ENCODE data around the gene C11orf91. TPM values are rescaled to one million over a fixed set of nuclear protein-coding genes. Genes with fewer than 3 reads are reported as not detected.

C11orf91 gene, protein sequence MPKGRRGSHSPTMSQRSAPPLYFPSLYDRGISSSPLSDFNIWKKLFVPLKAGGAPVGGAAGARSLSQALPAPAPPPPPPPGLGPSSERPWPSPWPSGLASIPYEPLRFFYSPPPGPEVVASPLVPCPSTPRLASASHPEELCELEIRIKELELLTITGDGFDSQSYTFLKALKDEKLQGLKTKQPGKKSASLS
- not detected for total RNA-seq

DNA sequence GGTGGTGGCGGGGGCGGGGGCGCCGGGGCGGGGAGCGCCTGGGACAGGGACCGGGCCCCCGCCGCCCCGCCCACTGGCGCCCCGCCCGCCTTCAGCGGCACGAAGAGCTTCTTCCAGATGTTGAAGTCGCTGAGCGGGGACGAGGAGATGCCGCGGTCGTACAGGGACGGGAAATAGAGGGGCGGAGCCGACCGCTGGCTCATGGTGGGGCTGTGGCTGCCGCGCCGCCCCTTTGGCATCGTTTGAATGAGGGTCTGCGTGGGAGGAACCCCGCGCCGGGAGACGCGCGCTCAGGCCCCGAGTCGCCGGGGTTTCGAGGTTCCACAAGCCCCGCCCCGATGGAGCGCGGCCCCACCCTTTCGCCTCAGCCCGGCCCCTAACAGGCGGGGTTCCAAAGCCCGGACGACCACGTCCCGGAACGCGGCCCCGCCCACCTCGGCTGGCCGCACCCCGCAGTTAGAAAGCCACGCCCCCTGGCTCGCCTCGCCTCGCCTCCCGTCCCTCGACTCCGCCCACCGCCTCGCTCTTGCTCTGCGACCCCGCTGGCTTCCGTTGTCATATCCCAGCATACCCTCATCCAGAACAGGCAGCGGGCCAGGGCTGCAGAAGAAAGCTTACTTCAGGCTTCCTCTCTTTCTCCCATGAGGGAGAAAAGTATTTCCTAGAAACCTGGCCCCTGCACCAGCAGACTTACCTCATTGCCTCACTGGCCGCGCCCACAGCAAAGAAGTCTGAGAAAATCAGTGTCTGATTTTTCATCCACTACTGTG is at the start of gene C11orf91:
Gene C11orf91 (minus strand): TSS at position 325 of the 770 bp plus-strand sequence. CDS start 86 bp downstream, at position 239.
- H3K27ac ChIP-seq, result peak within 1 kb of the TSS; percentile 16 to 79 (median 75)
- 0% methylated on average over 1 of the region's 72 CpGs; no CpG with 5 or more reads in 1 of the 2 donors for WGBS, 2 donors (ENCODE audit: low coverage in 1 of 2)
- TF ChIP-seq POLR2A (IDR thresholded peaks at IDR 0.05) (peak in 1 of 2 donors; percentile 16), EP300 (IDR thresholded peaks at IDR 0.05) (no peak), POLR2AphosphoS5 (IDR thresholded peaks at IDR 0.05) (peak; percentile 84), CTCF (IDR thresholded peaks at IDR 0.05) (no peak)
- peak within 1 kb of the TSS; percentile 55 to 57 for H3K4me3 ChIP-seq
- no peaks in the 10 kb centered on the region for H3K27me3 ChIP-seq
- ATAC-seq, result peak; percentile 89
- H3K36me3 ChIP-seq, result peaks cover 0 to 11% of the 10 kb centered on the region in 2 donors
- H3K4me1 ChIP-seq, result peaks cover 0 to 51% (median 8%) of the 10 kb centered on the region in 3 donors
- no peaks in the 10 kb centered on the region for H3K9me3 ChIP-seq

DNA sequence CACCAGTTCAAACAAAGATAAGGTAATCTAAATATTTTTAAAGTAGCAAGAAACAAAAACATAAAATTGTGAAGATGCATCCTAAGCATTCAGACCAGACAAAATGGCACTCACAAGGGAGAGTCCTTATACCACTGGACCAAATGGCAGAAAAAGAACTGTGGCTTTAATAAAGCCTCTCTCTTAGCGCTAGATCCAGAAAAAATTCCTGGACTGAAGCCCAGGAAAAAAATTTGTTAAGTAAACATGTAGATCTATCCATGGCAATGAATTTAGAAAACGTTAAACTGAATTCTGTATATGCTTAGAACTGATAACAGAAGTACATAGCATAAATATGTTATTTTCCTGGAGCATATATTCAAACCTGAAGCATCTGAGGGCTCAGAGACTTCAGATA is 47.4 kb upstream of the C11orf91 start:
- no peaks in the 10 kb centered on the region for H3K27me3 ChIP-seq
- ATAC-seq, result no peak
- peak overlapping the region in 2 of 4 donors; percentile 2 to 35 for H3K27ac ChIP-seq
- no peak overlapping the region for H3K4me3 ChIP-seq
- H3K4me1 ChIP-seq, result peaks cover 0 to 31% (median 4%) of the 10 kb centered on the region in 3 donors
- peaks cover 0 to 67% of the 10 kb centered on the region in 2 donors for H3K36me3 ChIP-seq
- 3 to 18% methylated on average over 2 of the region's 2 CpGs for WGBS, 2 donors (ENCODE audit: low coverage in 1 of 2)
- H3K9me3 ChIP-seq, result no peaks in the 10 kb centered on the region
- no peak for TF ChIP-seq POLR2A (IDR thresholded peaks at IDR 0.05)
- no peak for TF ChIP-seq POLR2AphosphoS5 (IDR thresholded peaks at IDR 0.05)
- no peak for TF ChIP-seq EP300 (IDR thresholded peaks at IDR 0.05)
- TF ChIP-seq CTCF (IDR thresholded peaks at IDR 0.05), result no peak

- WGBS, 2 donors (ENCODE audit: low coverage in 1 of 2), result 40 to 73% methylated on average over 1 to 5 of the region's 5 CpGs
- TF ChIP-seq POLR2A (IDR thresholded peaks at IDR 0.05) (no peak), CTCF (IDR thresholded peaks at IDR 0.05) (no peak), EP300 (IDR thresholded peaks at IDR 0.05) (no peak), POLR2AphosphoS5 (IDR thresholded peaks at IDR 0.05) (no peak)
- Histone ChIP-seq H3K4me3 (no peak overlapping the region), H3K9me3 (no peaks in the 10 kb centered on the region), H3K4me1 (peaks cover 0 to 23% (median 4%) of the 10 kb centered on the region in 3 donors), H3K27ac (no peak overlapping the region), H3K27me3 (no peaks in the 10 kb centered on the region), H3K36me3 (peaks cover 0 to 39% of the 10 kb centered on the region in 2 donors)
- ATAC-seq, result no peak
These were observed 42.7 kb upstream of the C11orf91 start for GRCh38 chr11:33743291-33743690.

GRCh38 chr11:33742249-33742851 is 41.7 kb upstream of the C11orf91 start:
- H3K27ac ChIP-seq, result no peak overlapping the region
- 58 to 81% methylated on average over 2 to 3 of the region's 3 CpGs for WGBS, 2 donors (ENCODE audit: low coverage in 1 of 2)
- H3K9me3 ChIP-seq, result no peaks in the 10 kb centered on the region
- ATAC-seq, result no peak
- no peaks in the 10 kb centered on the region for H3K27me3 ChIP-seq
- peak in 3 of 4 experiments; percentile 34 to 58 (median 40) for TF ChIP-seq CTCF (IDR thresholded peaks at IDR 0.05)
- TF ChIP-seq POLR2AphosphoS5 (IDR thresholded peaks at IDR 0.05), result no peak
- H3K4me3 ChIP-seq, result no peak overlapping the region
- peaks cover 0 to 38% of the 10 kb centered on the region in 2 donors for H3K36me3 ChIP-seq
- H3K4me1 ChIP-seq, result peaks cover 0 to 17% (median 0%) of the 10 kb centered on the region in 3 donors
